Fibroblast of lung (primary cell): ENCODE results near the gene KCTD8. TPM values are rescaled to one million over a fixed set of nuclear protein-coding genes. Genes with fewer than 3 reads are reported as not detected.

ENCODE experiments used
- DNase-seq, 2 donors: peaks; one replicate each; pipeline versions ENCODE4 v3.0.0 to v3.0.0-alpha.2; 2010; ENCODE audit warnings: low read depth in 2 of 2
- H2AFZ ChIP-seq: 2 replicates; pipeline ENCODE4 v1.5.1; 2012; ENCODE audit warnings: low read length, control low read depth, inconsistent platforms
- H3K27ac ChIP-seq: 2 replicates; pipeline ENCODE4 v1.5.1; 2011; ENCODE audit warnings: low read length, control low read depth; ENCODE audit not compliant: insufficient read depth
- H3K27me3 ChIP-seq: 2 replicates; pipeline ENCODE4 v1.5.1; 2011; ENCODE audit warnings: mild to moderate bottlenecking, low read length; ENCODE audit not compliant: control insufficient read depth, insufficient read depth
- H3K36me3 ChIP-seq: 2 replicates; pipeline ENCODE4 v1.5.1; 2011; ENCODE audit warnings: low read length; ENCODE audit not compliant: control insufficient read depth, insufficient read depth
- H3K4me1 ChIP-seq: 2 replicates; pipeline ENCODE4 v1.5.1; 2011; ENCODE audit warnings: low read length; ENCODE audit not compliant: control insufficient read depth, insufficient read depth; ENCODE audit errors: extremely low read depth
- H3K4me2 ChIP-seq: 2 replicates; pipeline ENCODE4 v1.5.1; 2011; ENCODE audit warnings: low read length, control low read depth; ENCODE audit not compliant: insufficient read depth; ENCODE audit errors: extremely low read depth
- H3K4me3 ChIP-seq, 4 experiments: fragments of 200-600 bp in 1 of 4; sonication (generic) in 1 of 4; replicated peaks in 1 of 4; 2 replicates each; pipeline ENCODE4 v1.5.1; 2011 to 2016; ENCODE audit warnings: low read length in 4 of 4, low read depth in 3 of 4, mild to moderate bottlenecking in 3 of 4, control low read depth in 2 of 4, inconsistent platforms in 1 of 4, mixed read lengths in 1 of 4; ENCODE audit not compliant: insufficient read depth in 1 of 4; ENCODE audit errors: control extremely low read depth in 1 of 4
- H3K79me2 ChIP-seq: 2 replicates; pipeline ENCODE4 v1.5.1; 2012; ENCODE audit warnings: mild to moderate bottlenecking, low read length, inconsistent platforms; ENCODE audit not compliant: control insufficient read depth, insufficient read depth
- H3K9ac ChIP-seq: 2 replicates; pipeline ENCODE4 v1.5.1; 2011; ENCODE audit warnings: mild to moderate bottlenecking, low read length, control low read depth; ENCODE audit not compliant: insufficient read depth
- H3K9me3 ChIP-seq: 2 replicates; pipeline ENCODE4 v1.5.1; 2012; ENCODE audit warnings: low read depth, low read length; ENCODE audit not compliant: control insufficient read depth, insufficient read depth
- H4K20me1 ChIP-seq: 2 replicates; pipeline ENCODE4 v1.5.1; 2011; ENCODE audit warnings: low read length; ENCODE audit not compliant: control insufficient read depth, insufficient read depth; ENCODE audit errors: extremely low read depth
- CTCF ChIP-seq, 2 donors: IDR thresholded peaks in 1 of 2; conservative IDR thresholded peaks in 1 of 2; 1 replicate in 1 of 2; 2 replicates in 1 of 2; pipeline ENCODE4 v1.5.1; 2011 to 2012; ENCODE audit warnings: low read length in 2 of 2, control low read depth in 1 of 2, inconsistent platforms in 1 of 2, low read depth in 1 of 2, mild to moderate bottlenecking in 1 of 2
- EZH2 ChIP-seq: IDR thresholded peaks from 2 replicates; pipeline ENCODE4 v1.5.1; 2012; ENCODE audit warnings: low read length, control low read depth, mild to moderate bottlenecking; ENCODE audit errors: missing control alignments
- polyA plus RNA-seq, 2 donors: library from polyadenylated mRNA; depleted of rRNA in 1 of 2; stranded (reverse) in 1 of 2; unstranded in 1 of 2; fragments of >200 nt; gene quantifications; 2 replicates each; pipeline ENCODE4 v1.2.1, GENCODE V29; 2011 to 2012; ENCODE audit warnings: missing spikeins in 1 of 2
- total RNA-seq: library from RNA; depleted of rRNA; stranded (reverse); fragments of >200 nt; gene quantifications from 2 replicates; pipeline ENCODE4 v1.2.1, GENCODE V29; 2014

The KCTD8 gene
- total and polyA plus RNA-seq, 2 donors (not counting 1 experiment from before 2014, with no cell fraction given) = under 0.01 to 0.09 TPM

- Histone ChIP-seq H3K9ac (no peak overlapping the region), H3K4me1 (no peaks in the 10 kb centered on the region), H3K4me2 (peak overlapping the region; percentile 94), H3K36me3 (no peaks in the 10 kb centered on the region), H2AFZ (peak overlapping the region; percentile 35), H3K27ac (no peak overlapping the region), H3K27me3 (peaks cover 8% of the 10 kb centered on the region), H3K4me3 (peak overlapping the region in 3 of 4 experiments; percentile 16 to 60 (median 19)), H4K20me1 (no peaks in the 10 kb centered on the region), H3K79me2 (no peaks in the 10 kb centered on the region), H3K9me3 (no peaks in the 10 kb centered on the region)
- TF ChIP-seq EZH2 (peak; percentile 86), CTCF (conservative IDR thresholded peaks at IDR 0.05 in 1 of 2, IDR thresholded peaks at IDR 0.05 in 1 of 2; ENCODE audit: low read depth in 1 of 2, low read length in 2 of 2) (no peak)
- DNase-seq = peak; percentile 10 to 61
Observed at GRCh38 chr4:44447563-44448504, 775 bp downstream of the KCTD8 start.

GRCh38 chr4:44446801-44447562 lies 1.6 kb downstream of the KCTD8 start:
- Histone ChIP-seq H4K20me1 (no peaks in the 10 kb centered on the region), H3K9me3 (no peaks in the 10 kb centered on the region), H3K4me1 (no peaks in the 10 kb centered on the region), H3K36me3 (no peaks in the 10 kb centered on the region), H3K4me2 (no peak overlapping the region), H3K27ac (no peak overlapping the region), H3K79me2 (no peaks in the 10 kb centered on the region), H3K4me3 (peak overlapping the region in 2 of 4 experiments; percentile 38 to 44), H2AFZ (no peak overlapping the region), H3K9ac (no peak overlapping the region), H3K27me3 (peaks cover 8% of the 10 kb centered on the region)
- DNase-seq = no peak
- TF ChIP-seq CTCF (conservative IDR thresholded peaks at IDR 0.05 in 1 of 2, IDR thresholded peaks at IDR 0.05 in 1 of 2; ENCODE audit: low read depth in 1 of 2, low read length in 2 of 2) = no peak
- TF ChIP-seq EZH2 = peak; percentile 6

GRCh38 chr4:44446191-44446590 lies 2.4 kb downstream of the KCTD8 start:
- peak; percentile 0 to 1 for DNase-seq

More at GRCh38 chr4:44446191-44446590, 2.4 kb downstream of the KCTD8 start:
- Histone ChIP-seq H3K36me3 (no peaks in the 10 kb centered on the region), H3K4me3 (peak overlapping the region in 2 of 4 experiments; percentile 38 to 44), H3K9ac (no peak overlapping the region), H3K9me3 (no peaks in the 10 kb centered on the region), H3K27ac (no peak overlapping the region), H3K4me1 (no peaks in the 10 kb centered on the region), H3K79me2 (no peaks in the 10 kb centered on the region), H4K20me1 (no peaks in the 10 kb centered on the region), H3K4me2 (no peak overlapping the region), H3K27me3 (peaks cover 8% of the 10 kb centered on the region), H2AFZ (no peak overlapping the region)
- TF ChIP-seq CTCF (conservative IDR thresholded peaks at IDR 0.05 in 1 of 2, IDR thresholded peaks at IDR 0.05 in 1 of 2; ENCODE audit: low read depth in 1 of 2, low read length in 2 of 2) (no peak), EZH2 (no peak)
